Astrocyte (in vitro differentiated cells and primary cell): ENCODE data around the gene CHDH. TPM values are rescaled to one million over a fixed set of nuclear protein-coding genes. Genes with fewer than 3 reads are reported as not detected.

ENCODE experiments used
- DNase-seq: peaks from one replicate; pipeline ENCODE4 v3.0.0-alpha.2; 2010; ENCODE audit warnings: low read depth
- FAIRE-seq: peaks from 2 replicates; lab custom pipeline; 2011; peaks lifted over from hg19 to GRCh38; lab: Jason Lieb, UNC
- H2AFZ ChIP-seq: 2 replicates; pipeline ENCODE4 v1.6.0; 2012; ENCODE audit warnings: low read depth, low read length, inconsistent platforms
- H3K27ac ChIP-seq: 2 replicates; pipeline ENCODE4 v1.5.1; 2011; ENCODE audit warnings: low read depth, low read length, inconsistent platforms
- H3K27me3 ChIP-seq: 2 replicates; pipeline ENCODE4 v1.6.0; 2011; ENCODE audit warnings: low read length, inconsistent platforms; ENCODE audit not compliant: insufficient read depth
- H3K36me3 ChIP-seq: 2 replicates; pipeline ENCODE4 v1.5.1; 2011; ENCODE audit warnings: low read length, inconsistent platforms; ENCODE audit not compliant: insufficient read depth
- H3K4me1 ChIP-seq: 2 replicates; pipeline ENCODE4 v1.5.1; 2011; ENCODE audit warnings: low read length, inconsistent platforms; ENCODE audit not compliant: insufficient read depth
- H3K4me2 ChIP-seq: 2 replicates; pipeline ENCODE4 v1.6.0; 2012; ENCODE audit warnings: low read length, inconsistent platforms
- H3K4me3 ChIP-seq: 2 replicates; pipeline ENCODE4 v1.5.1; 2011; ENCODE audit warnings: low read depth, mild to moderate bottlenecking, low read length, inconsistent platforms; ENCODE audit not compliant: insufficient read depth
- H3K79me2 ChIP-seq: 2 replicates; pipeline ENCODE4 v1.6.0; 2012; ENCODE audit warnings: mild to moderate bottlenecking, low read length, inconsistent platforms; ENCODE audit not compliant: insufficient read depth
- H3K9ac ChIP-seq: 2 replicates; pipeline ENCODE4 v1.6.0; 2012; ENCODE audit warnings: mild to moderate bottlenecking, low read length, inconsistent platforms
- H3K9me3 ChIP-seq: 2 replicates; pipeline ENCODE4 v1.5.1; 2012; ENCODE audit warnings: low read depth, mild to moderate bottlenecking, low read length, inconsistent platforms; ENCODE audit not compliant: insufficient read depth
- H4K20me1 ChIP-seq: 2 replicates; pipeline ENCODE4 v1.6.0; 2012; ENCODE audit warnings: low read length, inconsistent platforms; ENCODE audit not compliant: insufficient read depth
- H3K27ac Mint-ChIP-seq: one replicate; pipeline ENCODE4 v1.8.0; 2021; ENCODE audit warnings: mild to moderate bottlenecking, mixed read lengths; ENCODE audit not compliant: unreplicated experiment
- H3K27me3 Mint-ChIP-seq: one replicate; pipeline ENCODE4 v1.8.0; 2021; ENCODE audit warnings: low read depth, mixed read lengths; ENCODE audit not compliant: unreplicated experiment
- H3K36me3 Mint-ChIP-seq: one replicate; pipeline ENCODE4 v1.8.0; 2021; ENCODE audit warnings: low read depth, mixed read lengths; ENCODE audit not compliant: unreplicated experiment
- H3K4me1 Mint-ChIP-seq: one replicate; pipeline ENCODE4 v1.8.0; 2021; ENCODE audit warnings: low read depth, mixed read lengths; ENCODE audit not compliant: unreplicated experiment
- H3K4me3 Mint-ChIP-seq: one replicate; pipeline ENCODE4 v1.8.0; 2021; ENCODE audit warnings: mild to moderate bottlenecking, moderate library complexity, mixed read lengths; ENCODE audit not compliant: unreplicated experiment
- H3K9me3 Mint-ChIP-seq: one replicate; pipeline ENCODE4 v1.8.0; 2021; ENCODE audit warnings: mild to moderate bottlenecking, mixed read lengths; ENCODE audit not compliant: unreplicated experiment
- CTCF ChIP-seq: IDR thresholded peaks from 2 replicates; pipeline ENCODE4 v1.5.1; 2011; ENCODE audit warnings: low read depth, mild to moderate bottlenecking, inconsistent platforms, low read length, moderate library complexity; ENCODE audit not compliant: insufficient read depth
- EZH2 ChIP-seq: IDR thresholded peaks from 2 replicates; pipeline ENCODE4 v1.6.1; 2012; ENCODE audit warnings: mild to moderate bottlenecking, low read length, inconsistent platforms; ENCODE audit not compliant: insufficient read depth
- total RNA-seq: library from RNA; stranded (reverse); gene quantifications from 2 replicates; pipeline ENCODE4 v1.2.1, GENCODE V29; 2021

CHDH gene
- total RNA-seq, 1 donor from 2014 or later, result 0.48 TPM

GRCh38 chr3:53859178-53859577 lies 13.0 kb upstream of the CHDH start:
- no peaks in the 10 kb centered on the region for H3K9me3 Mint-ChIP-seq
- Histone ChIP-seq H3K79me2 (no peaks in the 10 kb centered on the region), H3K4me3 (no peak overlapping the region), H3K4me1 (no peaks in the 10 kb centered on the region), H3K9ac (no peak overlapping the region), H3K9me3 (no peaks in the 10 kb centered on the region), H4K20me1 (no peaks in the 10 kb centered on the region), H3K4me2 (no peak overlapping the region), H3K27ac (no peak overlapping the region), H3K36me3 (peaks cover 2% of the 10 kb centered on the region), H2AFZ (no peak overlapping the region), H3K27me3 (no peaks in the 10 kb centered on the region)
- no peaks in the 10 kb centered on the region for H3K27me3 Mint-ChIP-seq
- FAIRE-seq, result no peak
- H3K27ac Mint-ChIP-seq, result no peak overlapping the region
- H3K4me3 Mint-ChIP-seq, result no peak overlapping the region
- TF ChIP-seq EZH2 (no peak), CTCF (no peak)
- DNase-seq, result no peak
- peaks cover 9% of the 10 kb centered on the region for H3K36me3 Mint-ChIP-seq
- no peaks in the 10 kb centered on the region for H3K4me1 Mint-ChIP-seq

GRCh38 chr3:53858096-53858741 lies 12.0 kb upstream of the CHDH start:
- Histone ChIP-seq H3K36me3 (peaks cover under 1% of the 10 kb centered on the region), H3K4me3 (no peak overlapping the region), H3K27ac (no peak overlapping the region), H3K9ac (no peak overlapping the region), H3K9me3 (no peaks in the 10 kb centered on the region), H4K20me1 (no peaks in the 10 kb centered on the region), H3K4me2 (no peak overlapping the region), H3K4me1 (no peaks in the 10 kb centered on the region), H3K27me3 (no peaks in the 10 kb centered on the region), H3K79me2 (no peaks in the 10 kb centered on the region), H2AFZ (no peak overlapping the region)
- TF ChIP-seq CTCF (no peak), EZH2 (no peak)
- Mint-ChIP-seq H3K4me3 (no peak overlapping the region), H3K4me1 (no peaks in the 10 kb centered on the region), H3K27me3 (no peaks in the 10 kb centered on the region), H3K27ac (no peak overlapping the region), H3K9me3 (no peaks in the 10 kb centered on the region), H3K36me3 (peaks cover 7% of the 10 kb centered on the region)
- FAIRE-seq (no peak), DNase-seq (no peak)

- H3K4me1 Mint-ChIP-seq, result no peaks in the 10 kb centered on the region
- TF ChIP-seq CTCF, result no peak
- no peak for TF ChIP-seq EZH2
- no peak overlapping the region for H3K4me3 Mint-ChIP-seq
- Histone ChIP-seq H4K20me1 (no peaks in the 10 kb centered on the region), H3K79me2 (no peaks in the 10 kb centered on the region), H3K4me2 (no peak overlapping the region), H2AFZ (no peak overlapping the region), H3K4me1 (no peaks in the 10 kb centered on the region), H3K9me3 (no peaks in the 10 kb centered on the region), H3K27ac (no peak overlapping the region), H3K9ac (no peak overlapping the region), H3K36me3 (no peaks in the 10 kb centered on the region), H3K4me3 (no peak overlapping the region), H3K27me3 (no peaks in the 10 kb centered on the region)
- H3K27ac Mint-ChIP-seq, result no peak overlapping the region
- peaks cover 10% of the 10 kb centered on the region for H3K27me3 Mint-ChIP-seq
- peaks cover 7% of the 10 kb centered on the region for H3K36me3 Mint-ChIP-seq
- no peak for DNase-seq
- no peaks in the 10 kb centered on the region for H3K9me3 Mint-ChIP-seq
- FAIRE-seq, result no peak
Observed at GRCh38 chr3:53856964-53857363, 10.7 kb upstream of the CHDH start.
